Activated CD8-positive, alpha-beta memory T cell treated with anti-CD3 and anti-CD28 coated beads for 4 hours (primary cell): ENCODE results near the gene ZNF747.
"Not testable (repeated sequence)": the region's sequence is repeated elsewhere in the genome, so short reads cannot be mapped to it uniquely, and the experiment has no call there.

Experiments
- DNase-seq, 2 donors: peaks; one replicate each; pipeline ENCODE4 v3.0.0-alpha.2; 2020; ENCODE audit warnings: low read depth in 2 of 2

ZNF747 gene

GRCh38 chr16:30557957-30558788 is 23.5 kb upstream of the ZNF747 start, which contains the start of gene ZNF764:
Gene ZNF764, minus strand, starts transcription at chr16:30558374. Its CDS starts 192 bp downstream, at chr16:30558182.
- DNase-seq, result peak; percentile 91 to 97

GRCh38 chr16:30557707-30557956 is 23.0 kb upstream of the ZNF747 start:
- no peak for DNase-seq

GRCh38 chr16:30556125-30556473 is 21.4 kb upstream of the ZNF747 start:
- DNase-seq, result no peak

GRCh38 chr16:30555315-30556124 is 20.9 kb upstream of the ZNF747 start:
- no peak for DNase-seq

- no peak for DNase-seq
Observed at GRCh38 chr16:30554557-30555314, 20.1 kb upstream of the ZNF747 start.

GRCh38 chr16:30553393-30553899 is 18.8 kb upstream of the ZNF747 start:
- DNase-seq, result no peak

- no peak for DNase-seq
Observed at GRCh38 chr16:30552956-30553355, 18.3 kb upstream of the ZNF747 start.

- peak in 1 of 2 donors; percentile 39 for DNase-seq
Observed at GRCh38 chr16:30551781-30552180, 17.1 kb upstream of the ZNF747 start.

GRCh38 chr16:30548416-30549253 is 14.0 kb upstream of the ZNF747 start:
- no peak for DNase-seq

GRCh38 chr16:30546115-30546514 is 11.5 kb upstream of the ZNF747 start:
- no peak for DNase-seq

- no peak for DNase-seq
Observed at GRCh38 chr16:30543067-30543466, 8.4 kb upstream of the ZNF747 start.

- DNase-seq, result no peak
Observed at GRCh38 chr16:30541502-30542329, 7.1 kb upstream of the ZNF747 start.

- DNase-seq, result not testable (repeated sequence)
Observed at GRCh38 chr16:30540916-30541464, 6.3 kb upstream of the ZNF747 start.

- not testable (repeated sequence) for DNase-seq
Observed at GRCh38 chr16:30539986-30540526, 5.4 kb upstream of the ZNF747 start.

GRCh38 chr16:30539000-30539964 is 4.6 kb upstream of the ZNF747 start:
- DNase-seq, result no peak

GRCh38 chr16:30536391-30537024 is 1.9 kb upstream of the ZNF747 start:
- not testable (repeated sequence) for DNase-seq

- DNase-seq, result peak; percentile 36 to 41
Observed at GRCh38 chr16:30535777-30536190, 1.1 kb upstream of the ZNF747 start.
